Coronary artery (tissue), 2 donors: ENCODE results near the gene TMOD1.

ENCODE experiments used
- DNase-seq: peaks from one replicate; pipeline ENCODE4 v3.0.0-alpha.2; 2017; ENCODE audit warnings: low spot score
- H3K27ac ChIP-seq, 2 donors: fragments of 200-600 bp; sonication (generic); one replicate each; pipeline ENCODE4 v1.5.1; 2016 to 2019
- H3K4me3 ChIP-seq: fragments of 200-600 bp; sonication (generic); 2 replicates; pipeline ENCODE4 v1.5.1; 2016; ENCODE audit warnings: mild to moderate bottlenecking, moderate library complexity
- CTCF ChIP-seq: fragments of 200-600 bp; sonication (generic); IDR thresholded peaks from one replicate; pipeline ENCODE4 v1.5.1; 2019; ENCODE audit warnings: antibody characterized with exemption

Gene TMOD1

GRCh38 chr9:97512966-97513560 lies 11.6 kb downstream of the TMOD1 start:
- no peak for TF ChIP-seq CTCF
- no peak overlapping the region for H3K27ac ChIP-seq
- no peak for DNase-seq
- no peak overlapping the region for H3K4me3 ChIP-seq

GRCh38 chr9:97514531-97514930 lies 13.1 kb downstream of the TMOD1 start:
- H3K4me3 ChIP-seq, result no peak overlapping the region
- no peak overlapping the region for H3K27ac ChIP-seq
- no peak for TF ChIP-seq CTCF
- DNase-seq, result no peak

GRCh38 chr9:97515662-97516061 lies 14.2 kb downstream of the TMOD1 start:
- Histone ChIP-seq H3K4me3 (no peak overlapping the region), H3K27ac (no peak overlapping the region)
- DNase-seq, result no peak
- TF ChIP-seq CTCF, result no peak

GRCh38 chr9:97516111-97516510 lies 14.6 kb downstream of the TMOD1 start:
- TF ChIP-seq CTCF, result no peak
- H3K4me3 ChIP-seq, result no peak overlapping the region
- DNase-seq, result no peak
- H3K27ac ChIP-seq, result no peak overlapping the region

GRCh38 chr9:97517331-97518089 lies 16.0 kb downstream of the TMOD1 start:
- no peak for TF ChIP-seq CTCF
- DNase-seq, result no peak
- H3K4me3 ChIP-seq, result no peak overlapping the region
- no peak overlapping the region for H3K27ac ChIP-seq

GRCh38 chr9:97518166-97518908 lies 16.9 kb downstream of the TMOD1 start:
- H3K27ac ChIP-seq, result peak overlapping the region in 1 of 2 donors; percentile 30
- no peak for DNase-seq
- TF ChIP-seq CTCF, result no peak

More at GRCh38 chr9:97518166-97518908, 16.9 kb downstream of the TMOD1 start:
- H3K4me3 ChIP-seq, result no peak overlapping the region
